SU-DHL-6 (cell line): ENCODE measurements around the gene EEF1AKMT3.

Source experiments
- EZH2phosphoT487 ChIP-seq: fragments of 200-600 bp; sonication (generic), shearing (Covaris generic); conservative IDR thresholded peaks from 2 replicates; pipeline ENCODE4 v1.6.1; 2018; ENCODE audit warnings: mild to moderate bottlenecking, antibody characterized with exemption, low read length, moderate library complexity, mixed read lengths
- TF ChIP-seq, protein P1 (sequence below): fragments of 200-600 bp; sonication (generic); IDR thresholded peaks from one replicate; pipeline ENCODE4 v1.5.1; 2017; ENCODE audit warnings: antibody characterized with exemption, mild to moderate bottlenecking, low read length, moderate library complexity; ENCODE audit not compliant: insufficient read depth, poor library complexity, severe bottlenecking

DNA sequence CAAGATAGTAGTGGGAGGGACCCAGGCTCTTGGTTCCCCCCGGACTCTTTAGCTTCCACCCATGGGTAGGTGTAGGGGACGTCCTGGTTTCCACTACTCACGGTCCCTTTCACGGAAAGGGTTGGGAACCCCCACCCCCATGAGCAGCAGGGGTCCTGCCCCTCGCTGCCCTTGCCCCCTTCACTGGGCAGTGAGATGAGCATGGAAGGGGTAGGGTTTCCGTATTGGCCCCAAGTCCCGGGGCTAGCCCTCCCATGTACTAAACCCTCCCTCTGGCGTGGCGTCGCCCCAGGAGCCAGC is 46.6 kb upstream of the EEF1AKMT3 start:
- TF ChIP-seq, protein P1, sequence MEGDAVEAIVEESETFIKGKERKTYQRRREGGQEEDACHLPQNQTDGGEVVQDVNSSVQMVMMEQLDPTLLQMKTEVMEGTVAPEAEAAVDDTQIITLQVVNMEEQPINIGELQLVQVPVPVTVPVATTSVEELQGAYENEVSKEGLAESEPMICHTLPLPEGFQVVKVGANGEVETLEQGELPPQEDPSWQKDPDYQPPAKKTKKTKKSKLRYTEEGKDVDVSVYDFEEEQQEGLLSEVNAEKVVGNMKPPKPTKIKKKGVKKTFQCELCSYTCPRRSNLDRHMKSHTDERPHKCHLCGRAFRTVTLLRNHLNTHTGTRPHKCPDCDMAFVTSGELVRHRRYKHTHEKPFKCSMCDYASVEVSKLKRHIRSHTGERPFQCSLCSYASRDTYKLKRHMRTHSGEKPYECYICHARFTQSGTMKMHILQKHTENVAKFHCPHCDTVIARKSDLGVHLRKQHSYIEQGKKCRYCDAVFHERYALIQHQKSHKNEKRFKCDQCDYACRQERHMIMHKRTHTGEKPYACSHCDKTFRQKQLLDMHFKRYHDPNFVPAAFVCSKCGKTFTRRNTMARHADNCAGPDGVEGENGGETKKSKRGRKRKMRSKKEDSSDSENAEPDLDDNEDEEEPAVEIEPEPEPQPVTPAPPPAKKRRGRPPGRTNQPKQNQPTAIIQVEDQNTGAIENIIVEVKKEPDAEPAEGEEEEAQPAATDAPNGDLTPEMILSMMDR: no peak
- TF ChIP-seq EZH2phosphoT487: no peak
